H4 (cell line): Measurements from ENCODE around the gene TRMT2A. TPM values are rescaled to one million over a fixed set of nuclear protein-coding genes. Genes with fewer than 3 reads are reported as not detected.

Experiments used
- DNase-seq: peaks from one replicate; pipeline ENCODE4 v3.0.0-alpha.2; 2015; ENCODE audit warnings: low spot score
- total RNA-seq: library from RNA; depleted of rRNA; stranded (reverse); fragments of >200 nt; shearing (Covaris generic); gene quantifications from 2 replicates; pipeline ENCODE4 v1.2.3, GENCODE V29; 2014

Gene TRMT2A
- total RNA-seq, 1 experiment from 2014 or later = 12.2 TPM

- no peak for DNase-seq
Observed at GRCh38 chr22:20118300-20119020, 1.4 kb upstream of the TRMT2A start.

GRCh38 chr22:20117633-20118299 is 740 bp upstream of the TRMT2A start:
- no peak for DNase-seq

DNA sequence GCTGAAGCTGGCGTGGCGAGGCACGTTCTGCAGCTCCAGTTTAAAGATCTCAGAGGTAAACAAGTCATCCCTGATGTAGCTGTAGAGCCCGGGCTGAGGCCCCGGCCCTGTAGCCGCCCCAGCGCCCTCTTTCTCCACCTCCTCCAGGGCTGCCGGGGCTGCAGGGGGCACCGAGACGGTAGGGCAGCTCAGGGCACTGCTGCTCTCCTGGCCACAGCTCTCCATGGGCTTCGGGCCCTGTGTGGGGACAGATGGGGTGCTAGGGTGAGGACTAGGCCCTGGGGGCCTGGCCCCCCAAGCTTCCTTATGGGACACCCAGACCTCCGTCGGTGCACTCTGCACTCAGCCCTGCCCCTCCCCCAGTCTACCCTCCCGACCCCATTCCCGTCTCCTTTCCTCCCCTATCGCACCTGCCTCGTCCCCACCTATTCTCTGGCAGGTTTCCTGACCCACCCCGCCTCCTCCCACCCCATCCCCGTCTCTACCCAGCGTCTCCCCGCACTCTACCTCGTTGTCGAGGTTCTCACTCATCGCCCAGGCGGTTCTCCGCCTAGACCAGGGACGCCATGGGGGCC is 563 bp downstream of the TRMT2A start:
- no peak for DNase-seq

DNA sequence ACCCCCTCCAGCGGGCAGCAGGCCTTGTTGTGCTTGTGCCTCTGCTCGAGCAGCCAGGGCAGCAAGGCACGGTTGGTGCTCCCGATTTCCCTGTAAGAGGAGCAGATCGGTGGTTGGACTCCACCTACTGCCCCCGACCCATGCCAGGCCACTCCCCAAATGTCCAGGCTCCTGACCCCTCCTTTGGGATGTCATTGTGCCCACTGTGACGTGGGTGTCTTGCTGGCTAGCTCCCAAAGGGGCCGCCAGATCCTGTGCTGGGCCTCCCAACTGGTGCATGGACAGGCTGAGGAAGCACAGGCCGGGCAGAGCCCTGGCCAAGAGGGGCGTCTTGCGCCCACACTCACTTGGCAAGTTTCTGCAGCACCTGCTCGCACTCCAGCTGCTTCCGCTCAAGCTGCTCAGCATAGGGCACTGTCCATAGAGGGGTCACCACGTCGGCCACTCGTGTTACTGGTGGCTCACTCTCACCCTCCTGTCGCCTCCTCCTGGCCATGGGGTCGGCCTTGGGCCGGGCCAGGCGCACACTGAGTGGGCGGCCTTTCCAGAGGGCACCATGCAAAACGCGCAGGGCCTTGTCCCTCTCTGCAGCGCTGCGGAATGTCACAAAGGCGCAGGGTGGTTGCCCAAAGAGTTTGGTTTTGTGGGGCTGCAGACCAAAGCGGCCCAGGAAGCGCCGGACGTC is 1.2 kb downstream of the TRMT2A start, which contains the start of gene RANBP1:
TSS of gene RANBP1 (plus strand) at position 414 of the 685 bp plus-strand sequence. CDS start at position 495, 81 bp downstream.
- DNase-seq = no peak

DNA sequence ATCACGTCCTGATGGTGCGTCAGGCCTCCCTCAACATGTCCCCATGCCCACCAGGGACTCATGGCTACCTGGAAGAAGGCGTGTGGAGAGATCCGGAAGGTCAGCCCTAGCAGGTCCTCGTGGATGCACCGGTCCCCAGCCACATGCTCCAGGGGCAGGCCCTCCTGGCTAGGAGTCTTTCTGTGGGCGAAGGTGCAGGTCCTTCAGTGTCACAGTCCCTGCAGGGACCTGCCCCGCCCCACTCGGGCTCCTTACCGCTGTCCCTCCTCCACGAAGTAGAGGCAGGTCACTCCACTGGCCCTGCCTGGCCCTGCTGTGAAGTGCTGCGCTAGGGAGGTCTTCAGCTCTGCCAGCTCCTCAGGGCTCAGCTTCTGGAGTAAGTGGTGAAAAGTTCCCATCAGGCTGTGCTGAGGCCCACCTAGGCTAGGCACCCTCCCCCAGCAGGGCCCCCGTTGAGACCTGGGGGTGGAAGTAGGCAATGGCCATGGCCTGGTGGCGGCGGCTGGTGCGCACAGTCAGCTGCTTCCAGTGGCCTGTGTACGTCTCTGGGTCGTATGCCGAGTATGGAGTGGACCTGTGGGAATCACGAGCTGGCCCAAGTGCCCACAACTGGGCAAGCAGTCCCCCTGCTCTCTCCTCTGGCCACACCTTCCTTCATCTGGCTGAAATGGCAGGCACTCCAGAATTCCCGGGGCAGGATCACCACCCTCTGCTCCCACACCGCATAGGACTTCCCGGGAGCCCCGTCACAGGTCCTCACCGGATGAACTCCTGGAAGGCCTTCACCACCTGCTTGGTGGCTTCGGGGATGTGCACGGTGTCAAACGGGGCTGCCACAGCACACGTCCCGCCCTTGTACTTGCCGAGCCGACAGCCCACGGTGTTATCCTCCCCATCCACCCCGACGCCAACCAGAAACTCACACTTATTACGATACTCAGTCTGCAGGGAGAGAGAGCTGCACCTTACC is 2.2 kb downstream of the TRMT2A start:
- DNase-seq = no peak

GRCh38 chr22:20113551-20114310 is 3.3 kb downstream of the TRMT2A start:
- no peak for DNase-seq

DNA sequence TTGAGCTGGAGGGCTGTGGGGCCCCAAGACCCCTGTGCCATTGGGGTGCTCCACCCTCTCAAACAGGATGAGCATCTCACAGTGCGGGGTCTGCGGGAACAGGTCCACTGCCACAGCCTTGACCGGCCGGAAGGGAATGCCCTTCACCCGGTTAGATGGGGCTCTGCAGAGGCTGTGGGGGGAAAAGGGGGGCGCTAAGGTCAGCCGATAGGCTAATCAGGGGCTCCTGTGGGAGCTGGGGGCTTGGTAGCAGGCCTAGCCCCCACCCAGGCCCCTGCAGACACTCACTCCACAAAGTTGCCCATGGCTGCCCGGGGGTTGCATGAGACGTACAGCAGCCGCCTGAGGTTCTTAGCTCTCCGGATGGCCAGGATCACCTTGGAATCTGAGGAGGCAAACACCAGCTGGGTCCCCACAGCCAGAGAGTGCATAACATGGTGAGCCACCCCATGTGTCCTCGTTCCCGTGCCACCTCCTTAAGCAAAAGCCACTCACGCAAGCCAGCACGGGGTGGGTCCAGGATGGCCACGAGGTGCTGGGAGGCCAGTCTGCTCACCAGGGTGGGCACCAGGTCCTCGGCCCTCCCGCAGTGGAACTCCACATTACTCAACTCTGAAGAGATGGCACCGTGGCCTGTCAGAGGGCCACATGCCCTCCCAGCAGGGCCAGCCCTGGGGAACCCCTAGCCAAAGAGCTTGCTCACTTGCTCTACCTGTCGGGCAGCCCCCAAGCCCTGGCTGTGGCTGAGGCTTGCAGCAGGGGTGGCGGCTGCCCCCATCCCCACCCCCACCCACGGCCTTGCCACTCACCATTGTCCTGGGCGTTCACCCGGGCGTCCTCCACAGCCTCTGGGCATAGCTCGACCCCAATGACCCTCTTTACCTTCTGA is 4.2 kb downstream of the TRMT2A start:
- no peak for DNase-seq

DNA sequence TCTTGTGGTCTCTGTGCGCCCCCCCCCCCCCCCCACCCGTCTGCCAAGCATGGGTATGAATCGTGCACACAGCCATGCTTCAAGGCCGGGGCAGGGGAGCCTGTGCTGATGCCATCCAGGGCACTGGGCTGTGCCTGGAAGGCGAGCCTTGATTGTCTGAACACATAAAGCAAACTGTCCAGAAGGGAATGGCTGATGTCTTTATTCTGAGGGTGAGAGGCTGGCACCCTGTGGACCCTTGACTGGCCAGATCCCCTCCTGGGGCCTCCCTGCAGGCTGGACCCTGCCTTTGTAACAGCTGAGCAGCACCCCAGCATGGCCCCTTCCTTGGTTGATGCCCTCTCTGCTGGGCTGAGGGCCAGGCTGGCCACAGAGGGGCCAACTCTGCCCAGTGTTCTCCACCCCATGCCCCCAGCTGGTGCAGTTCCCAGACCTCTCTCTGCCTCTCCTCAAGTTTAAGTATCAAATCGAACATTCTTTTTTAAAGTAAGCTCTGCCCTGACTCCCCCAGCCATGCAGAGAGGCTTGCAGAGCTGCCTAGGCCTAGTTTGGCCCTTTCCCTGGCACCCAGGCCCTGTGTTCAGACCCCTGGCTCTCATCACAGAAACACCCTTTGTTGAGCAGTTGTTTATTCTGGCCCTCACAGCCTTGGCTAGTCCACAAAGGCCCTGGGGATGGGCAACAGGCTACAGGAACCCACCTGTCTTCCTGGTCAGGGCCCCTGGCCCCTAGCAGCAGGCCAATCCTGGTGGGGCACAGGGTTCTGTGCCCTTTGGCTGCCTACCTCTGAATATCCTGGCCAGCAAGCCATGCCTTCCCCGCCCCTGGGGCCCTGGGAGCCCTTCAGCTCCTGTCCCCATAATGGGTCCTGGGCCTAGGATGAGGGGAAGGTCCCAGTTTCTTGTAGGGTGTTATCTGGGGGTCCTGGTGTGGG is 5.1 kb downstream of the TRMT2A start:
- no peak for DNase-seq

GRCh38 chr22:20111045-20111688 is 5.9 kb downstream of the TRMT2A start:
- peak; percentile 34 for DNase-seq

DNA sequence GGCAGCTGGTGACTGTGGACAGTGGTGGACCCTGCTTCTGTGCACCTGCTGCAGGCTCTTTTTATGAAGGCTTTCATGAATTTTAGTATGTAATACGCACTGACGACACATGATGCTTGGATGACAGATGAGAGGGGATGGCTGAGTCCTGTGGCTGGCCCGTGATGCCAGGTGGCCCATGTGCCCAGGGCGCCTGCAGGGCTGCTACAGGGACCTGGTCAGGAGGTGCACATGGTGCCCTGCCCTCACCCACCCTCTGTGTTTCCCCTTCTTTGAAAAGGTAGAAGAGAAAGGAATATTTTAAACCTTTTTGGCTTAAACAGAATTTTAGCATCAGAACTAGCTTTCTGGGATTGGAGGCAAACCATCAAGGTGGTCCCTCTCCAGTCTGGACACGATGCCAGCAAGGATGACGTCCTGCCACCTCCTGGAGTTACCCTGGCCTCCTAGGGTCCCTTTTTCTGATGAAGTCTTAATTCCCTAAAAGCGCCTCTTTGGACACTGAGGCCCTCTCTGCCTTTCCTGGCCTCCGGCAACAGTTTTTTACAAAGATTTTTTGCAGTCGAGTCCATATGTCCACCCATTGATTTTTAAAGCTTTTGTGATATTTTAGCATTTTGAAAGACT is 6.6 kb downstream of the TRMT2A start:
- DNase-seq = no peak

DNA sequence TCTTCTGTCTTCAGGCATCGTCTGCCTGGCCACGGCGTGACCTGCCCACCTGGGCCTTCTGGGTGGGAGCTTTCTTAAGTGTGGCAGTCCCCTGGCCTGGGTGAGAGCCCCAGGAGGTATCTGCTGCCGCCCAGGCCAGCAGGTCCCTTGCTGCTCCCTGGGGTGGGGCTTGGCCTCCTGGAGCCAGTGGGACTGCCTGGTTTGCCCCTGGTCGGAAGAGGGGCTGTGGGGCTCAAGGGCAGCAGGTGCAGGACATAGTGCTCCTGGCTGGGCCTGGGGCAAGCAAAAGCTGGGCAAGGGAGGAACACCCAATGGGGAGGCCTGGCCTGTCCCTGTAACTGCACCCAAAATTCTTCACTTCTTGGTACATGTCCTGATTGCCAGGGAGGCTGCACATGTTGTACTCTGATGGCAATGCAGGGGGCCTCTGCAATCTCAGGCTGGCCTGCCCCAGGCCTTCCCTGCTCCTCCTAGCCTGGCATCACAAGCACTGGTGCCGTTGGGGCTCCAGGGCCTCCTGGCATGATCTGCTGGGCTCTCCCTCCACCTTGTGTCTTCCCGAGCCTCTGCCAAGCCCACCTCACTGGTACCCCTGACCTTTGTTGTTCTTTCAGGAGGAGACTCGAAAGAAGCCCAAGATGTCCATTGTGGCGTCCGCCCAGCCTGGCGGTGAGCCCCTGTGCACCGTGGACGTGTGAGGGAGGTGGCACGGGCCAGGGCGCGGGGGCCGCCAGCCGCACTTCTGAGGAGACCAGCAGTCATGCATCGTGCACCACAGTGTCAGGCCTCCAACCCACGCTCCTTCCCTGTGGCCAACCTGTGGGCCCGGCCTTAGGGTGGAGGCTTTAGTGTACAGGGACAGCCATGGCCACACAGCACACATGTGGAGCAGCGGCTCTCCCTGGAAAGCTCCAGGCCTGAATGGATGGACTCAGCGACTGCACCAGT is 7.3 kb downstream of the TRMT2A start:
- DNase-seq = no peak

DNA sequence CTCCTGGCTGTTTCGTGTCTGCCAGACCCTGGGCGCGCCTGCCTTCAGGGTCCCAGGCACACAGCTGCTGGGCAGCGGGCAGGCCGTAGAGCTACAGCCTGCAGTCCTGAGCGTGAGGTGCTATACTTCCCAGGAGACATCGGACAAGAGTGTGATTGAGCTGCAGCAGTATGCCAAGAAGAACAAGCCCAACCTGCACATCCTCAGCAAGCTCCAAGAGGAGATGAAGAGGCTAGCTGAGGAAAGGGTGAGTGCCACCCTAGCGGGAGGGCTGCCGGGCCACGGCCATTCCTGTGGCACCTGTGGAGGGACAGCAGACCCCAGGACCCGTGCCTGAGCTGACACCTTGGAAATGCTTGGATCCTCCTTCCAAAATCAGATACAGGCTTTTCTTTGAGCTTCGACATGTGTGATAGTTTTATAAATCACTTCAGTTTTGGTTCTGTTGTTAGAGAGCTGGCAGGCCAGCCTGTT is 8.2 kb downstream of the TRMT2A start:
- no peak for DNase-seq

- DNase-seq = no peak
Observed at GRCh38 chr22:20107951-20108756, 8.9 kb downstream of the TRMT2A start.

DNA sequence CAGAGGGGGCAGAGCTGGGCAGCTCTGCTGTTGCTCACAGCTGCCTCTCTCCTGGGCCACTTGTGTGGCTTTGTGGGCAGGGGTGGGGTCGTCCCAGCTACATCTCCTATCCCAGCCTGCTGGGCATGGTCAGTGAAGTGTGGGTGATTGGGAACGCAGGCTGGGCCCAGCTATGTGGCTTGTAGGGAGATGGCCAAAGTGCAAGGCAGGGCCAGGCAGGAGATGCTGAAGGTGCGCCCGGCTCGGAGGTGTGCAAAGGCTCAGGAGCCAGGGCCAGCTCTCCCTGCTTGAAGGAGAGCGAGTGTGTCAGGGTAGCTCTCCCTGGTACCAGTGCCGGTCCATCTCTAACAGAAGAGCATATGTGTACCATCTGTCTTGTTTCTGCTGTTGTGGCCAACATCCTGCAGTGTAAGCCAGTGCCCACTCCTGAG is 9.5 kb downstream of the TRMT2A start:
- DNase-seq = no peak

- DNase-seq = no peak
Observed at GRCh38 chr22:20106849-20107237, 10.2 kb downstream of the TRMT2A start.
